Muscle layer of duodenum (tissue), 2 donors: ENCODE measurements around the gene TERC.
"Not testable (repeated sequence)": the region's sequence is repeated elsewhere in the genome, so short reads cannot be mapped to it uniquely, and the experiment has no call there.

Experiments used
- H3K27ac ChIP-seq: one replicate; pipeline ENCODE4 v1.7.0; 2013; ENCODE audit warnings: mild to moderate bottlenecking, low read length
- H3K27me3 ChIP-seq: one replicate; pipeline ENCODE4 v1.7.0; 2013; ENCODE audit warnings: low read depth, mild to moderate bottlenecking, control low read depth, low read length
- H3K36me3 ChIP-seq, 2 donors: one replicate each; pipeline ENCODE4 v1.7.0; 2013; ENCODE audit warnings: low read length in 2 of 2, control low read depth in 1 of 2, mild to moderate bottlenecking in 1 of 2; ENCODE audit not compliant: insufficient read depth in 2 of 2, control insufficient read depth in 1 of 2
- H3K4me1 ChIP-seq, 2 donors: one replicate each; pipeline ENCODE4 v1.7.0; 2013; ENCODE audit warnings: low read length in 2 of 2, mild to moderate bottlenecking in 2 of 2, control low read depth in 1 of 2, moderate library complexity in 1 of 2; ENCODE audit not compliant: insufficient read depth in 2 of 2, control insufficient read depth in 1 of 2
- H3K4me3 ChIP-seq, 2 donors: one replicate each; pipeline ENCODE4 v1.7.0; 2013; ENCODE audit warnings: low read length in 2 of 2, low read depth in 1 of 2, mild to moderate bottlenecking in 1 of 2
- H3K9me3 ChIP-seq, 2 donors: one replicate each; pipeline ENCODE4 v1.7.0; 2013; ENCODE audit warnings: low read length in 2 of 2, control low read depth in 1 of 2, mild to moderate bottlenecking in 1 of 2; ENCODE audit not compliant: control insufficient read depth in 1 of 2
- donor health status: healthy.

Gene TERC

GRCh38 chr3:169744366-169745054 is 20.4 kb downstream of the TERC start:
- Histone ChIP-seq H3K27ac (no peak overlapping the region), H3K4me3 (no peak overlapping the region), H3K4me1 (no peaks in the 10 kb centered on the region), H3K9me3 (no peaks in the 10 kb centered on the region), H3K36me3 (no peaks in the 10 kb centered on the region), H3K27me3 (no peaks in the 10 kb centered on the region)

- Histone ChIP-seq H3K9me3 (peaks cover 0 to 10% of the 10 kb centered on the region in 2 donors), H3K27ac (no peak overlapping the region), H3K4me1 (no peaks in the 10 kb centered on the region), H3K4me3 (no peak overlapping the region), H3K27me3 (no peaks in the 10 kb centered on the region), H3K36me3 (no peaks in the 10 kb centered on the region)
These were observed 25.8 kb downstream of the TERC start for GRCh38 chr3:169739067-169739466.

GRCh38 chr3:169731857-169732256 is 33.0 kb downstream of the TERC start:
- H3K27me3 ChIP-seq, H3K36me3 ChIP-seq, H3K4me1 ChIP-seq, H3K27ac ChIP-seq, H3K4me3 ChIP-seq: not testable (repeated sequence)
- peaks cover 0 to 16% of the 10 kb centered on the region in 2 donors for H3K9me3 ChIP-seq

GRCh38 chr3:169722724-169723123 is 42.1 kb downstream of the TERC start:
- no peaks in the 10 kb centered on the region for H3K36me3 ChIP-seq
- no peak overlapping the region for H3K27ac ChIP-seq
- no peak overlapping the region for H3K4me3 ChIP-seq
- no peaks in the 10 kb centered on the region for H3K9me3 ChIP-seq
- no peaks in the 10 kb centered on the region for H3K4me1 ChIP-seq
- no peaks in the 10 kb centered on the region for H3K27me3 ChIP-seq

- H3K27me3 ChIP-seq, H3K9me3 ChIP-seq, H3K36me3 ChIP-seq, H3K4me3 ChIP-seq, H3K27ac ChIP-seq, H3K4me1 ChIP-seq: not testable (repeated sequence)
These were observed 46.4 kb downstream of the TERC start for GRCh38 chr3:169718415-169718814.
